ENCODE data around the gene VWA1.
"Not testable (repeated sequence)": the region's sequence is repeated elsewhere in the genome, so short reads cannot be mapped to it uniquely, and the experiment has no call there.

The VWA1 gene

DNA sequence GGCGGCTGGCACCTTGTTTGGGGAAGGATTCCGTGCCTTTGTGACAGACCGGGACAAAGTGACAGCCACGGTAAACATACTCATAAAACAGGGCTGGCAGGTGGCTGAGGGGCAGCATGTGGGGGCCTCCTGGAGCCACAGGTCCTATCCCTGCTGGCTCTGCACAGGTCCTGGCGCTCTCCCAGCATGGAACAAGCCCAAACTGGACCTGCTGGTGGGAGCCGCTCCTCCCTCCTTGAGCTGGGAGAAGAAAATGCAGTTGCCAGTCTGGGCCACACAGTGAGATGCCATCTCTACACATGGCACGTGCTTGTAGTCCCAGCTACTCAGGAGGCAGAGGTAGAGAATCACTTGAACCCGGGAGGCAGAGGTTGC lies 16.9 kb downstream of the VWA1 start:
- H4K8ac ChIP-seq (ENCODE audit: low read depth, low read length); DNase-seq; H3K79me1 ChIP-seq (ENCODE audit: low read length); H3K4ac ChIP-seq (ENCODE audit: low read depth, low read length); H3K79me2 ChIP-seq (ENCODE audit: control insufficient read depth, insufficient read depth, low read length); H3K9ac ChIP-seq (ENCODE audit: low read length); H3K4me3 ChIP-seq (ENCODE audit: low read length); H4K5ac ChIP-seq (ENCODE audit: low read length); H3K36me3 ChIP-seq (ENCODE audit: control insufficient read depth, insufficient read depth, low read length); H2BK120ac ChIP-seq (ENCODE audit: low read depth, low read length); H2AK5ac ChIP-seq (ENCODE audit: low read length); H2BK15ac ChIP-seq (replicated peaks; ENCODE audit: low read depth); H3K23ac ChIP-seq (ENCODE audit: low read length); H3K27ac ChIP-seq (ENCODE audit: low read depth, low read length); H3K27me3 ChIP-seq (ENCODE audit: insufficient read depth, low read length, poor library complexity); H3K4me2 ChIP-seq (ENCODE audit: low read length); H3K56ac ChIP-seq (ENCODE audit: low read length); H3K4me1 ChIP-seq (ENCODE audit: control insufficient read depth, low read depth, low read length); H2BK5ac ChIP-seq (ENCODE audit: low read length); H3K18ac ChIP-seq (ENCODE audit: low read length): not testable (repeated sequence)
- no CpG with 5 or more reads among the region's 8 CpGs for WGBS (ENCODE audit: extremely low coverage, insufficient coverage, low lambda C conversion rate)

DNA sequence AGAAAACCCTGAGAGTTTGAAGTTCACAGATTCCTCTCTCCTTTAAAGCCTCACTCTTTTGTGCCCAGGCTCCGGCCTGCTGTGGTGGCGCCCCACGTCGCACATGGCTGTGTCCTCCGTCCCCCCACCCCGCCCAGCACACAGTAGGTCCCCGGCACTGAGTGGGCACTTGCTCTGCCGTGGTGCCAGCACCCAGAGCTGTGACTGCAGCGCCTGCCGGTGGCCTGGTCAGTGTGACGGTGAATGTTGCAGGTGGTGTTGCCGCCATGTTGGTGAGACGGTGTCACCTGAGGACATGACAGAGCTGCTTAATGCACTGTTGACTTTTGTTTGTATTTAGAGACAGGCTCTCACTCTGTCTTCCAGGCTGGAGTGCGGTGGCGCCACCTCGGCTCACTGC lies 17.4 kb downstream of the VWA1 start:
- Histone ChIP-seq H2BK120ac (ENCODE audit: low read depth, low read length) (no peak overlapping the region), H3K27ac (ENCODE audit: low read depth, low read length) (no peak overlapping the region), H3K23ac (ENCODE audit: low read length) (no peak overlapping the region), H3K4me2 (ENCODE audit: low read length) (no peak overlapping the region), H3K9ac (ENCODE audit: low read length) (no peak overlapping the region), H3K4me3 (ENCODE audit: low read length) (no peak overlapping the region), H3K36me3 (ENCODE audit: control insufficient read depth, insufficient read depth, low read length) (no peaks in the 10 kb centered on the region), H4K8ac (ENCODE audit: low read depth, low read length) (no peak overlapping the region), H3K4me1 (ENCODE audit: control insufficient read depth, low read depth, low read length) (no peaks in the 10 kb centered on the region), H2BK15ac (replicated peaks; ENCODE audit: low read depth) (no peak overlapping the region), H4K5ac (ENCODE audit: low read length) (no peak overlapping the region), H3K56ac (ENCODE audit: low read length) (no peak overlapping the region), H3K18ac (ENCODE audit: low read length) (no peak overlapping the region), H3K79me1 (ENCODE audit: low read length) (no peaks in the 10 kb centered on the region), H2BK5ac (ENCODE audit: low read length) (no peak overlapping the region), H3K4ac (ENCODE audit: low read depth, low read length) (no peak overlapping the region), H2AK5ac (ENCODE audit: low read length) (no peak overlapping the region), H3K79me2 (ENCODE audit: control insufficient read depth, insufficient read depth, low read length) (no peaks in the 10 kb centered on the region), H3K27me3 (ENCODE audit: insufficient read depth, low read length, poor library complexity) (no peaks in the 10 kb centered on the region)
- no CpG with 5 or more reads among the region's 16 CpGs for WGBS (ENCODE audit: extremely low coverage, insufficient coverage, low lambda C conversion rate)
- no peak for DNase-seq

DNA sequence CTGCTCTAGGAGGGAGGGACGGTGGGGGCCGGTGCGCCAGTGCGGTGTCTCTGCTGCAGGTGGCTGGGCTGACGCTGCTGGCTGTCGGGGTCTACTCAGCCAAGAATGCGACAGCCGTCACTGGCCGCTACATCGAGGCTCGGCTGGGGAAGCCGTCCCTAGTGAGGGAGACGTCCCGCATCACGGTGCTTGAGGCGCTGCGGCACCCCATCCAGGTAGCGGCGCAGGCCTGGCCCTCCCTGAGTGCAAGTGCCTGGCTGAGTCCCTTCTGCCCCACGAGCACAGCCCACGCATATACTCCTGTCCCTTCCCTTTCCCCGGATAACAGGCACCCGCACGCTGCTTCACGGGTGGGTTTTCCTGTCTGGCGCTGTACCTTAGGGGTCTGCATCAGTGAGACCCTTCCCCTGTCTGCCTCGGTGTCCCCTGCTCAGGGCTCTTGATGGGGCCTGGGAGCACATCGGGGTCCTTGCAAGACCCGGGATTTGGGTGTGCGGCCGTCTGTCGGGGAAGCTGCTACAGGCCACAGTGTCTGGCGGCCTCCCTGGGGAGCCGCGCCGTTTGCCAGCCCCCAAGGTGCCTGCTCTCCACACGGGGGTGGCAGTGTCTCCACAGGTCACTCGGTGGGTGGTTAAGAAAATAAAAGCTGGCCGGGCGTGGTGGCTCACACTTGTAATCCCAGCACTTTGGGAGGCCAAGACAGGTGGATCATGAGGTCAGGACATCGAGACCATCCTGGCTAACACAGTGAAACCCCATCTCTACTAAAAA lies 19.0 kb downstream of the VWA1 start:
- not testable (repeated sequence) for H2BK15ac ChIP-seq (replicated peaks; ENCODE audit: low read depth); DNase-seq; H4K8ac ChIP-seq (ENCODE audit: low read depth, low read length); H3K4ac ChIP-seq (ENCODE audit: low read depth, low read length); H3K4me2 ChIP-seq (ENCODE audit: low read length); H3K27me3 ChIP-seq (ENCODE audit: insufficient read depth, low read length, poor library complexity); H4K5ac ChIP-seq (ENCODE audit: low read length); H2BK120ac ChIP-seq (ENCODE audit: low read depth, low read length); H3K18ac ChIP-seq (ENCODE audit: low read length); H3K4me1 ChIP-seq (ENCODE audit: control insufficient read depth, low read depth, low read length); H2BK5ac ChIP-seq (ENCODE audit: low read length); H3K79me2 ChIP-seq (ENCODE audit: control insufficient read depth, insufficient read depth, low read length); H3K36me3 ChIP-seq (ENCODE audit: control insufficient read depth, insufficient read depth, low read length); H3K4me3 ChIP-seq (ENCODE audit: low read length); H3K9ac ChIP-seq (ENCODE audit: low read length); H3K56ac ChIP-seq (ENCODE audit: low read length); H3K23ac ChIP-seq (ENCODE audit: low read length); H3K79me1 ChIP-seq (ENCODE audit: low read length); H3K27ac ChIP-seq (ENCODE audit: low read depth, low read length); H2AK5ac ChIP-seq (ENCODE audit: low read length)
- no CpG with 5 or more reads among the region's 41 CpGs for WGBS (ENCODE audit: extremely low coverage, insufficient coverage, low lambda C conversion rate)

DNA sequence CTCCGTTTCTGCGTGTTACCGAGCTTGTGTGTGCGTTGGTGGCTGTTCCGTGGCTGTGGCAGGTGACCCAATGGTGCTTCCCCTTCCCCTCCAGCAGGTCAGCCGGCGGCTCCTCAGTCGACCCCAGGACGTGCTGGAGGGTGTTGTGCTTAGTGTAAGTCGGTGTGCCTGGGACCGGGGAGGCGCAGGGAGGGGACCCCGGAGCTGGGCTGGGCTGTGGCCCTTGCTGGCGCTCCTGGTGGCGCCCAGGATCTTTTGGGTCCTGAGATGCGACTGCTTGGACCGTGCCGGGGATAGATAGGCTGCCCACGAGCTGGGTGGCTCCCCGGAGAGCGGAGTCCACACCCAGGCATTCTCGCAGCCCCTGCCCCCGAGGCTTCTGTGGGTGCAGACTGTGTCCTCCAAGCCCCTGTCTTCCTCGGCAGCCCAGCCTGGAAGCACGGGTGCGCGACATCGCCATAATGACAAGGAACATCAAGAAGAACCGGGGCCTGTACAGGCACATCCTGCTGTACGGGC lies 19.9 kb downstream of the VWA1 start:
- Histone ChIP-seq H3K18ac (ENCODE audit: low read length) (no peak overlapping the region), H2BK120ac (ENCODE audit: low read depth, low read length) (no peak overlapping the region), H3K4me3 (ENCODE audit: low read length) (no peak overlapping the region), H3K27me3 (ENCODE audit: insufficient read depth, low read length, poor library complexity) (no peaks in the 10 kb centered on the region), H2BK15ac (replicated peaks; ENCODE audit: low read depth) (no peak overlapping the region), H2AK5ac (ENCODE audit: low read length) (no peak overlapping the region), H3K79me2 (ENCODE audit: control insufficient read depth, insufficient read depth, low read length) (no peaks in the 10 kb centered on the region), H3K9ac (ENCODE audit: low read length) (no peak overlapping the region), H3K4me2 (ENCODE audit: low read length) (no peak overlapping the region), H2BK5ac (ENCODE audit: low read length) (no peak overlapping the region), H3K36me3 (ENCODE audit: control insufficient read depth, insufficient read depth, low read length) (no peaks in the 10 kb centered on the region), H4K8ac (ENCODE audit: low read depth, low read length) (no peak overlapping the region), H3K4me1 (ENCODE audit: control insufficient read depth, low read depth, low read length) (no peaks in the 10 kb centered on the region), H3K79me1 (ENCODE audit: low read length) (no peaks in the 10 kb centered on the region), H3K23ac (ENCODE audit: low read length) (no peak overlapping the region), H4K5ac (ENCODE audit: low read length) (no peak overlapping the region), H3K27ac (ENCODE audit: low read depth, low read length) (no peak overlapping the region), H3K56ac (ENCODE audit: low read length) (no peak overlapping the region), H3K4ac (ENCODE audit: low read depth, low read length) (no peak overlapping the region)
- DNase-seq: no peak
- WGBS (ENCODE audit: extremely low coverage, insufficient coverage, low lambda C conversion rate): no CpG with 5 or more reads among the region's 30 CpGs

DNA sequence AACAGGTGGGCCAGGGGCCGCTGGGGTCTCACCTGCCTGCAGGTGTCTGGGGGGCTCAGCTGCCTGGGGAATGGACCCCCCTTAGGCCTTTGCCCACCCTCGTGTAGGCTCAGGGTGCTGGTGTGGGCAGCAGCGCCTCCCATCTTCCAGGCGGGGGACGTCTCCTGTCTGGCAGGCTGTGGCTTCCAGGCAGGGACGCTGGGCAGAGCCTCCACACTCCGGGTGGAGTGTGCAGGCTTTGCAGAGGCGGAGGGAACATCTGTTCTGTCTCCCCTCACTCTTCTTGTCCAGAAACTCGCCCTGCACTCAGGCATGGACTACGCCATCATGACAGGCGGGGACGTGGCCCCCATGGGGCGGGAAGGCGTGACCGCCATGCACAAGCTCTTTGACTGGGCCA lies 20.4 kb downstream of the VWA1 start:
- not testable (repeated sequence) for H3K9ac ChIP-seq (ENCODE audit: low read length); H3K56ac ChIP-seq (ENCODE audit: low read length); H3K4ac ChIP-seq (ENCODE audit: low read depth, low read length); H3K27me3 ChIP-seq (ENCODE audit: insufficient read depth, low read length, poor library complexity); H2AK5ac ChIP-seq (ENCODE audit: low read length); H4K8ac ChIP-seq (ENCODE audit: low read depth, low read length); H3K4me2 ChIP-seq (ENCODE audit: low read length); H3K23ac ChIP-seq (ENCODE audit: low read length); H3K27ac ChIP-seq (ENCODE audit: low read depth, low read length); H3K79me1 ChIP-seq (ENCODE audit: low read length); H2BK120ac ChIP-seq (ENCODE audit: low read depth, low read length); H3K18ac ChIP-seq (ENCODE audit: low read length); H3K79me2 ChIP-seq (ENCODE audit: control insufficient read depth, insufficient read depth, low read length); H3K36me3 ChIP-seq (ENCODE audit: control insufficient read depth, insufficient read depth, low read length); DNase-seq; H2BK5ac ChIP-seq (ENCODE audit: low read length); H2BK15ac ChIP-seq (replicated peaks; ENCODE audit: low read depth); H3K4me3 ChIP-seq (ENCODE audit: low read length); H3K4me1 ChIP-seq (ENCODE audit: control insufficient read depth, low read depth, low read length); H4K5ac ChIP-seq (ENCODE audit: low read length)
- WGBS (ENCODE audit: extremely low coverage, insufficient coverage, low lambda C conversion rate): no CpG with 5 or more reads among the region's 15 CpGs
